GM10248 (cell line): ENCODE measurements around the gene EEF1G.
A peak's percentile ranks its signal among the peaks of the same experiment; 100 is the strongest.
"Not testable (repeated sequence)": the region's sequence is repeated elsewhere in the genome, so short reads cannot be mapped to it uniquely, and the experiment has no call there.

Source experiments
- CTCF ChIA-PET: fragments of 300-600 bp; sonication (Branson Sonifier 250); formaldehyde crosslinking; extraction: SDS; loops from one replicate; lab custom pipeline; 2021; ENCODE audit warnings: antibody characterized with exemption; lab: Yijun Ruan, JAX
- POLR2A ChIA-PET: fragments of 350-650 bp; sonication (Branson Sonifier 250); formaldehyde crosslinking; extraction: SDS; loops from one replicate; lab custom pipeline; 2020; ENCODE audit warnings: antibody characterized with exemption; lab: Yijun Ruan, JAX
- DNase-seq: peaks from one replicate; pipeline ENCODE4 v3.0.0; 2012; ENCODE audit errors: extremely low spot score
- CTCF ChIP-seq: IDR thresholded peaks from 2 replicates; pipeline ENCODE4 v1.5.1; 2012; ENCODE audit warnings: mild to moderate bottlenecking, low read depth; ENCODE audit errors: extremely low read depth, missing control alignments, control extremely low read depth

EEF1G gene

GRCh38 chr11:62573592-62574362 lies at the start of gene EEF1G:
Gene EEF1G (minus strand): TSS chr11:62573891. CDS start chr11:62573842, 49 bp downstream.
- TF ChIP-seq CTCF, result no peak
- CTCF ChIA-PET, result interaction anchor here (0.7 to 2.9 kb wide), 7 partner anchors 10 to 150 kb away, joined by 3 to 11 read pairs (median 4); no protein-coding TSS in a partner anchor
- POLR2A ChIA-PET, result interaction anchor here (0.5 to 4.2 kb wide), 27 partner anchors 9 to 1214 kb away, joined by 3 to 87 read pairs (median 4); partner anchors contain the start of genes C11orf98, CSKMT, HNRNPUL2 and LBHD1
- peak; percentile 99 for DNase-seq

- CTCF ChIA-PET, result interaction anchor here (0.8 to 4.9 kb wide), 15 partner anchors 10 to 198 kb away, joined by 3 to 43 read pairs (median 3); partner anchors contain the start of genes C11orf98, CSKMT, EML3 and INTS5
- no peak for DNase-seq
- TF ChIP-seq CTCF, result no peak
- POLR2A ChIA-PET, result interaction anchor here (0.8 to 2.5 kb wide), 8 partner anchors 21 to 219 kb away, joined by 3 to 23 read pairs (median 4); partner anchors contain the start of genes C11orf98, CSKMT, INTS5 and MTA2
Measured at GRCh38 chr11:62622476-62623089, 48.9 kb upstream of the EEF1G start.

- no peak for TF ChIP-seq CTCF
- DNase-seq, result peak; percentile 98
- POLR2A ChIA-PET, result interaction anchor here (0.7 to 2.5 kb wide), 8 partner anchors 20 to 219 kb away, joined by 3 to 23 read pairs (median 4); partner anchors contain the start of genes C11orf98, CSKMT, INTS5 and MTA2
- CTCF ChIA-PET, result interaction anchor here (0.8 to 4.9 kb wide), 18 partner anchors 8 to 197 kb away, joined by 3 to 43 read pairs (median 4); partner anchors contain the start of genes C11orf98, CSKMT, EML3 and GANAB
Measured at GRCh38 chr11:62621567-62622470, 48.1 kb upstream of the EEF1G start, which contains the start of gene B3GAT3. Gene B3GAT3 (minus strand): TSS chr11:62621986. CDS start chr11:62621947, 39 bp downstream.

- TF ChIP-seq CTCF, result no peak
- ChIA-PET CTCF (interaction anchor here (0.8 to 4.9 kb wide), 10 partner anchors 9 to 197 kb away, joined by 3 to 43 read pairs (median 4); partner anchors contain the start of genes C11orf98, CSKMT, EML3 and MTA2), POLR2A (interaction anchor here (0.6 to 1.4 kb wide), 5 partner anchors 20 to 220 kb away, joined by 3 to 14 read pairs (median 4); partner anchors contain the start of gene TUT1)
- no peak for DNase-seq
Measured at GRCh38 chr11:62621027-62621566, 47.4 kb upstream of the EEF1G start.

- DNase-seq, CTCF ChIA-PET, POLR2A ChIA-PET: not testable (repeated sequence)
Measured at GRCh38 chr11:62616957-62617356, 43.3 kb upstream of the EEF1G start.

GRCh38 chr11:62615521-62615920 lies 41.8 kb upstream of the EEF1G start:
- no peak for DNase-seq
- ChIA-PET POLR2A (no interaction called here), CTCF (no interaction called here)
- no peak for TF ChIP-seq CTCF
